Measurements from ENCODE around the gene RBM19. TPM values are rescaled to one million over a fixed set of nuclear protein-coding genes. Genes with fewer than 3 reads are reported as not detected.
"Not testable (repeated sequence)": the region's sequence is repeated elsewhere in the genome, so short reads cannot be mapped to it uniquely, and the experiment has no call there.

RBM19 gene
- total RNA-seq, 1 experiment from 2014 or later: 35.7 TPM

DNA sequence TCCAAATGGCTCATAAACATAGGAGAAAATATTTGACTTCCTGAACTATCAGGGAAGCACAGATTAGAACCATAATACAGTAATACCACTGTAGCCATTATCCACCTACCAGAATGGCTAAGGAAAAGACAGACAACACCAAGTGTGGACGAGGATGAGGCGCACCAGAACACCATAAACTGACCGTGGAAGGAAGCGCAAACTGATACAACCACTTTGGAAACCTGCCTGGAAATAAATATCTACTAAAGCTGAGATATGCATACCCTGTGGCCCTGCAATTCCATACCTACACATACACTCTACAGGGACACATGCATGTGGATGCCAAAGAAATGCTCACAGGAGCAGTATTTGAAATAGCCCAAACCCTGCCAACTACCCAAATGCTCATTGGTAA is 60.3 kb downstream of the RBM19 start:
- no peaks in the 10 kb centered on the region for H3K9me3 ChIP-seq
- H3K4me3 Mint-ChIP-seq (ENCODE audit: unreplicated experiment): no peak overlapping the region
- no peaks in the 10 kb centered on the region for H3K27me3 Mint-ChIP-seq (ENCODE audit: insufficient read depth, unreplicated experiment)
- H3K4me1 ChIP-seq: no peaks in the 10 kb centered on the region
- H3K4me3 ChIP-seq (ENCODE audit: low read depth, low read length): no peak overlapping the region
- ChIA-PET CTCF (no interaction called here), POLR2A (no interaction called here)
- H3K4me1 Mint-ChIP-seq (ENCODE audit: low read depth, unreplicated experiment): no peaks in the 10 kb centered on the region
- H3K27ac Mint-ChIP-seq (ENCODE audit: unreplicated experiment): no peak overlapping the region
- intact Hi-C loops (cut with micrococcal nuclease; ENCODE audit: unreplicated experiment): no loop called here
- H3K27me3 ChIP-seq (replicated peaks; ENCODE audit: control insufficient read depth, insufficient read depth, low read length): no peaks in the 10 kb centered on the region
- no peak for DNase-seq
- BruUV-seq (replicated peaks): no TSS peak
- peaks cover 37% of the 10 kb centered on the region for H3K36me3 Mint-ChIP-seq (ENCODE audit: insufficient read depth, unreplicated experiment)
- TF ChIP-seq, protein P1, sequence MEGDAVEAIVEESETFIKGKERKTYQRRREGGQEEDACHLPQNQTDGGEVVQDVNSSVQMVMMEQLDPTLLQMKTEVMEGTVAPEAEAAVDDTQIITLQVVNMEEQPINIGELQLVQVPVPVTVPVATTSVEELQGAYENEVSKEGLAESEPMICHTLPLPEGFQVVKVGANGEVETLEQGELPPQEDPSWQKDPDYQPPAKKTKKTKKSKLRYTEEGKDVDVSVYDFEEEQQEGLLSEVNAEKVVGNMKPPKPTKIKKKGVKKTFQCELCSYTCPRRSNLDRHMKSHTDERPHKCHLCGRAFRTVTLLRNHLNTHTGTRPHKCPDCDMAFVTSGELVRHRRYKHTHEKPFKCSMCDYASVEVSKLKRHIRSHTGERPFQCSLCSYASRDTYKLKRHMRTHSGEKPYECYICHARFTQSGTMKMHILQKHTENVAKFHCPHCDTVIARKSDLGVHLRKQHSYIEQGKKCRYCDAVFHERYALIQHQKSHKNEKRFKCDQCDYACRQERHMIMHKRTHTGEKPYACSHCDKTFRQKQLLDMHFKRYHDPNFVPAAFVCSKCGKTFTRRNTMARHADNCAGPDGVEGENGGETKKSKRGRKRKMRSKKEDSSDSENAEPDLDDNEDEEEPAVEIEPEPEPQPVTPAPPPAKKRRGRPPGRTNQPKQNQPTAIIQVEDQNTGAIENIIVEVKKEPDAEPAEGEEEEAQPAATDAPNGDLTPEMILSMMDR (IDR thresholded peaks at IDR 0.05; ENCODE audit: insufficient read depth in 1 of 2, low read depth in 1 of 2, low read length in 1 of 2, severe bottlenecking in 1 of 2, unreplicated experiment in 1 of 2): no peak
- H3K36me3 ChIP-seq (ENCODE audit: control insufficient read depth, insufficient read depth, low read length): peaks cover 1% of the 10 kb centered on the region; the same call in 1 of the 2 replicates
- no peaks in the 10 kb centered on the region for H3K9me3 Mint-ChIP-seq (ENCODE audit: unreplicated experiment)

DNA sequence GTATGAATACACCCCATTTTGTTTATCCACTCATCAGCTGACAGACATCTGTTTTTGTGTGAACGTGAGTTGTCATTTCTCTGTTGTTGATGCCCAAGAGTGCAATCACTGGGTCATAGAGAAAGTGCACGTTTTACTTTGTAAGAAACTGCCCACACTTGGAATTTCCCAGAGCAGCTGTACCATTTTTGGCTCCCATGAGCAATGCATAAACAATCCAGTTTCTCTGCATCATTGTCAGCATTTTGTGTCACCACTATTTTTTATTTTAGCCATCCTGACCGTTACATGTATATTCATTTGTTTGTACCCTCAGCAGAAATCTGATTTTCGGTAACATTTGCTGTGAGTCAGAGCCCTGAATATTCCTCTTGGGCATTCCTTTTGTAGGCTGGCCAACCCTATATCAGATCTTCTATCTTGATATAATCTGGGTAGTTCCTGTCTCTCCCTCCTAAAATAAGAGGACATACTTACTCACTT is 62.7 kb downstream of the RBM19 start:
- ChIA-PET POLR2A (no interaction called here), CTCF (no interaction called here)
- no peaks in the 10 kb centered on the region for H3K9me3 ChIP-seq
- TF ChIP-seq, protein P1 (IDR thresholded peaks at IDR 0.05; ENCODE audit: insufficient read depth in 1 of 2, low read depth in 1 of 2, low read length in 1 of 2, severe bottlenecking in 1 of 2, unreplicated experiment in 1 of 2): no peak
- H3K36me3 ChIP-seq (ENCODE audit: control insufficient read depth, insufficient read depth, low read length): peaks cover 1% of the 10 kb centered on the region; the same call in 1 of the 2 replicates
- no peak overlapping the region for H3K4me3 ChIP-seq (ENCODE audit: low read depth, low read length)
- Mint-ChIP-seq H3K27ac (ENCODE audit: unreplicated experiment) (no peak overlapping the region), H3K4me3 (ENCODE audit: unreplicated experiment) (no peak overlapping the region), H3K4me1 (ENCODE audit: low read depth, unreplicated experiment) (no peaks in the 10 kb centered on the region), H3K36me3 (ENCODE audit: insufficient read depth, unreplicated experiment) (peaks cover 29% of the 10 kb centered on the region), H3K27me3 (ENCODE audit: insufficient read depth, unreplicated experiment) (no peaks in the 10 kb centered on the region), H3K9me3 (ENCODE audit: unreplicated experiment) (no peaks in the 10 kb centered on the region)
- BruUV-seq (replicated peaks): no TSS peak
- intact Hi-C loops (cut with micrococcal nuclease; ENCODE audit: unreplicated experiment): no loop called here
- no peaks in the 10 kb centered on the region for H3K27me3 ChIP-seq (replicated peaks; ENCODE audit: control insufficient read depth, insufficient read depth, low read length)
- H3K4me1 ChIP-seq: no peaks in the 10 kb centered on the region
- DNase-seq: no peak

DNA sequence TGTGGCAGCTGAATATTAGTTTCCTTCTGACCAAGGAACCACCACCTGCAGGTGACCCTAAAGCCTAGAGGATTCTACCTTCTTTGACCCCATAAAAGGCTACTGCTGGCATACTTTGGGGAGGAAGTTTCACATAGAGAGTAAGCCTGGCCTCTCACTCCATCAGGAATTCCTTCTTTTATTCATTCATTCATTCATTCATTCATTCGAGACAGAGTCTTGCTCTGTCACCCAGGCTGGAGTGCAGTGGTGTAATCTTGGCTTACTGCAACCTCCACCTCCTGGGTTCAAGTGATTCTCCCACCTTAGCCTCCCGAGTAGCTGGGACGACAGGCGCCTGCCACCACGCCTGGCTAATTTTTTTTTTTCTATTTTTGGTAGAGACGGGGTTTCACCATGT is 64.8 kb downstream of the RBM19 start:
- H3K27ac Mint-ChIP-seq (ENCODE audit: unreplicated experiment); H3K9me3 Mint-ChIP-seq (ENCODE audit: unreplicated experiment); H3K4me1 ChIP-seq; POLR2A ChIA-PET; H3K27me3 ChIP-seq (replicated peaks; ENCODE audit: control insufficient read depth, insufficient read depth, low read length); H3K27me3 Mint-ChIP-seq (ENCODE audit: insufficient read depth, unreplicated experiment); DNase-seq; H3K9me3 ChIP-seq; H3K4me3 ChIP-seq (ENCODE audit: low read depth, low read length); H3K36me3 ChIP-seq (ENCODE audit: control insufficient read depth, insufficient read depth, low read length); intact Hi-C loops (cut with micrococcal nuclease; ENCODE audit: unreplicated experiment); CTCF ChIA-PET; H3K4me3 Mint-ChIP-seq (ENCODE audit: unreplicated experiment); H3K4me1 Mint-ChIP-seq (ENCODE audit: low read depth, unreplicated experiment); BruUV-seq (replicated peaks): not testable (repeated sequence)
- peaks cover 18% of the 10 kb centered on the region for H3K36me3 Mint-ChIP-seq (ENCODE audit: insufficient read depth, unreplicated experiment)

DNA sequence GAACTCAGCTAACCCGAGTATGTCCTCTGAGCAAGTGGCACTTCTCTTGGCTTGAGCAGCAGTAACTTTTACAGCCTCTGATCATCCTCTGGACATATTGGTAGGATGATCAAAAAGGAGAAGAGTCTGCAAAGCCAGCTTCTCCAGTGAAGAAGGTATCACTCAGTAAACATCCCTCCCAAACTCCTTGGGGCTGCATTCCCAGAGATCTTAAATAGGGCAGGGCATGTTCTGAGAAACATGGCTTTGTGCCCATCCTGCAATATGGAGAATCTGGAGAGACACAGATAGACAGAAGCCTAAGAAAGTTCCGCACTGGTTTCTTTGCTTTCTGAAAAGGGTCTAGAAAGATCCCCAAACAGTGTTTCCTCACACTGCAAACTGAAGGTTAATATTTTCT is 65.4 kb downstream of the RBM19 start:
- DNase-seq: no peak
- H3K4me1 ChIP-seq: no peaks in the 10 kb centered on the region; the same call in 1 of the 2 replicates
- ChIA-PET POLR2A (no interaction called here), CTCF (no interaction called here)
- intact Hi-C loops (cut with micrococcal nuclease; ENCODE audit: unreplicated experiment): no loop called here
- BruUV-seq (replicated peaks): no TSS peak
- Mint-ChIP-seq H3K4me1 (ENCODE audit: low read depth, unreplicated experiment) (no peaks in the 10 kb centered on the region), H3K27ac (ENCODE audit: unreplicated experiment) (no peak overlapping the region), H3K4me3 (ENCODE audit: unreplicated experiment) (no peak overlapping the region), H3K27me3 (ENCODE audit: insufficient read depth, unreplicated experiment) (no peaks in the 10 kb centered on the region), H3K36me3 (ENCODE audit: insufficient read depth, unreplicated experiment) (peaks cover 12% of the 10 kb centered on the region), H3K9me3 (ENCODE audit: unreplicated experiment) (no peaks in the 10 kb centered on the region)
- H3K27me3 ChIP-seq (replicated peaks; ENCODE audit: control insufficient read depth, insufficient read depth, low read length): no peaks in the 10 kb centered on the region
- no peak overlapping the region for H3K4me3 ChIP-seq (ENCODE audit: low read depth, low read length)
- TF ChIP-seq, protein P1 (IDR thresholded peaks at IDR 0.05; ENCODE audit: insufficient read depth in 1 of 2, low read depth in 1 of 2, low read length in 1 of 2, severe bottlenecking in 1 of 2, unreplicated experiment in 1 of 2): no peak
- H3K36me3 ChIP-seq (ENCODE audit: control insufficient read depth, insufficient read depth, low read length): no peaks in the 10 kb centered on the region
- H3K9me3 ChIP-seq: no peaks in the 10 kb centered on the region

All from Caco-2 (cell line).